ENCODE results near the gene FOXK2.

- TF ChIP-seq CTCF (IDR thresholded peaks at IDR 0.05) (no peak), POLR2AphosphoS5 (IDR thresholded peaks at IDR 0.05) (no peak)
These were observed 5.0 kb downstream of the FOXK2 start for GRCh38 chr17:82524540-82524939.

Data from upper lobe of left lung (tissue), 4 donors.